ENCODE measurements around the gene SIPA1L3.
"Not testable (repeated sequence)": the region's sequence is repeated elsewhere in the genome, so short reads cannot be mapped to it uniquely, and the experiment has no call there.

The SIPA1L3 gene

DNA sequence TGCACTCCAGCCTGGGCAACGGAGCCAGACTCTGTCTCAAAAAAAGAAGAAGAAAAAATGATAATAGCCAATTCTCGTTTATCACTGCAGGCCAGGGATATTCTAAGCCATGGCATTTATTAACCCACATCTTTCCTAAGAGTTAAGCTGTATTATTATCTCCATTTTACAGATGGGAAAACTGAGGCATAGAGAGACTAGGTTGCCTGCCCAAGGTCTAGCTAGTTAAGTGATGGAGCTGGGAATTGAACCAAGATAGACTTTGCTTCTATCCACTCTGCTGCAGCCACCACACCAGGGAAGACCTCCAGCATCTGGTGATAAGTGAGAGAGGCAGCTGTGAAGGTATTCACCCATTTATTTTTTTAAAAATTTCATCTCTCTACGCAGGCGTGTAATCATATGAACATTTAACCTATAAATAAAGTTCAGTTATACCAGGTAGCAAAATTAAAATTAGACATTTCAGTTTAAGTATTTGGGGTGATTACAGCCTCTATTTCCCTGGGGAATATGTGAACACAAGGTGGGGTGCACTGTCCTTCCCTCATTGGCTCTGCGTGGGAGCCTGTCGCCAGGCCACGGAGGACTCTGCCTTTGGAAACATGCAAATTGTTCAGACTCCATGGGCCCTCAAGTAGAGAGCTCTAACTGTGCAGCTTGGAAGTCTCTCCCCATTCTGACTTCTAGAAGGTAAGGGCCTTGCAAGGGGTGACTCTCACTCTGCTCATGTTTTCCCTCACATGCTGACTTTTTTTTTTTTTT, 157.8 kb downstream of the SIPA1L3 start:
- in situ Hi-C loops (cut with MboI; ENCODE audit: low pct_unique_long_range_greater_than_20kb, low sequenced_read_pairs, unreplicated experiment), result no loop called here
- TF ChIP-seq, protein P1, sequence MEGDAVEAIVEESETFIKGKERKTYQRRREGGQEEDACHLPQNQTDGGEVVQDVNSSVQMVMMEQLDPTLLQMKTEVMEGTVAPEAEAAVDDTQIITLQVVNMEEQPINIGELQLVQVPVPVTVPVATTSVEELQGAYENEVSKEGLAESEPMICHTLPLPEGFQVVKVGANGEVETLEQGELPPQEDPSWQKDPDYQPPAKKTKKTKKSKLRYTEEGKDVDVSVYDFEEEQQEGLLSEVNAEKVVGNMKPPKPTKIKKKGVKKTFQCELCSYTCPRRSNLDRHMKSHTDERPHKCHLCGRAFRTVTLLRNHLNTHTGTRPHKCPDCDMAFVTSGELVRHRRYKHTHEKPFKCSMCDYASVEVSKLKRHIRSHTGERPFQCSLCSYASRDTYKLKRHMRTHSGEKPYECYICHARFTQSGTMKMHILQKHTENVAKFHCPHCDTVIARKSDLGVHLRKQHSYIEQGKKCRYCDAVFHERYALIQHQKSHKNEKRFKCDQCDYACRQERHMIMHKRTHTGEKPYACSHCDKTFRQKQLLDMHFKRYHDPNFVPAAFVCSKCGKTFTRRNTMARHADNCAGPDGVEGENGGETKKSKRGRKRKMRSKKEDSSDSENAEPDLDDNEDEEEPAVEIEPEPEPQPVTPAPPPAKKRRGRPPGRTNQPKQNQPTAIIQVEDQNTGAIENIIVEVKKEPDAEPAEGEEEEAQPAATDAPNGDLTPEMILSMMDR (IDR thresholded peaks at IDR 0.05; ENCODE audit: extremely low read depth, insufficient read depth, missing control alignments), result no peak
- no peak for DNase-seq (ENCODE audit: low spot score)

DNA sequence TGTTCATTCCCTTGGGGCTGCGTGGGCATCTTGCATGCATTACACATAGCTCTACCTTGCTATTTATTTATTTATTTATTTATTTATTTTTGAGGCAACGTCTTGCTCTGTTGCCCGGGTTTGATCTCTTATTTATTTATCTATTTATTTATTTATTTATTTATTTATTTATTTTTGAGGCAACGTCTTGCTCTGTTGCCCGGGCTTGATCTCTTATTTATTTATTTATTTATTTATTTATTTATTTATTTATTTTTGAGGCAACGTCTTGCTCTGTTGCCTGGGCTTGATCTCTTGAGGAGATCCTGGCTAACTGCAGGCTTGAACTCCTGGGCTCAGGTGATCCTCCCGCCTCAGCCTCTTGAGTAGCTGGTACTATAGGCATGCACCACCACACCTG, 158.8 kb downstream of the SIPA1L3 start:
- DNase-seq (ENCODE audit: low spot score); in situ Hi-C loops (cut with MboI; ENCODE audit: low pct_unique_long_range_greater_than_20kb, low sequenced_read_pairs, unreplicated experiment): not testable (repeated sequence)

DNA sequence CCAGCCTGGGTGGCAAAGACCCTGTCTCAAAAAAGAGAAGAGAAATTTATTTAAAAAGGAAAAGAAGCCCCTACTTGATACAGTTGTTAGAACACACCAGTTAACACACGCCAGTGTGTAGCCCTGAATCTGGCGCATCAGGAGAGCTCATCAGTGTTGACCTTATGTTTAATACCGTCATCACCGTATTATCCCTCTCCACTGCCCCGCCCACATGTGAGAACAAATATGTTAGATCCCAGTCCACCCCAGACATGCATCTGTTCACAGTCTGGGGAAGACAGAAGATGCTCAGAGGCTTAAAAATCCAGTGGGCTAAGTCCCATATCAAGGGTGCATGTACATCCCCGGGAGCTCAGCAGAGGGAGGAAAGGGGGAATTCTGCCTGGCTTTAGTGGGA, 161.8 kb downstream of the SIPA1L3 start:
- in situ Hi-C loops (cut with MboI; ENCODE audit: low pct_unique_long_range_greater_than_20kb, low sequenced_read_pairs, unreplicated experiment), result no loop called here
- no peak for DNase-seq (ENCODE audit: low spot score)
- TF ChIP-seq, protein P1 (IDR thresholded peaks at IDR 0.05; ENCODE audit: extremely low read depth, insufficient read depth, missing control alignments), result no peak

DNA sequence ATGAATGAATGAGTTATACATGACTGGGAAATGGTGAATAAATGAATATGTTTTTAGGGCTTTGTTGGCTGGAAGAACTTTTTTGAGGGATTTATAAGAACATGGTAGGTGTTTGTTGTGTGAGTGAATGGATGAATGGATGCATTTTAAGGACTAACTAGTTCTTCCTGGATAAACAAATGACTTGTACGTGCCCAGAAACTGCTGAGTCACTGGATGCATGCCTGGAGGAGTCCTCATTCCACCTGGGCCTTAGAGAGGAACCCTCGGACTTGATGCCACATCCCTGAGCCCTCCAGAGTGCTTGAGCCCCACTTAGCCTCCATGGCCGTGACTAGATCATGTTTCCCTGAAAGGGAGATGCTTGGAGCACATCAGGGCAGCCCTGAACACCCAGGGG, 163.6 kb downstream of the SIPA1L3 start:
- in situ Hi-C loops (cut with MboI; ENCODE audit: low pct_unique_long_range_greater_than_20kb, low sequenced_read_pairs, unreplicated experiment), result no loop called here
- no peak for DNase-seq (ENCODE audit: low spot score)
- TF ChIP-seq, protein P1 (IDR thresholded peaks at IDR 0.05; ENCODE audit: extremely low read depth, insufficient read depth, missing control alignments), result no peak

DNA sequence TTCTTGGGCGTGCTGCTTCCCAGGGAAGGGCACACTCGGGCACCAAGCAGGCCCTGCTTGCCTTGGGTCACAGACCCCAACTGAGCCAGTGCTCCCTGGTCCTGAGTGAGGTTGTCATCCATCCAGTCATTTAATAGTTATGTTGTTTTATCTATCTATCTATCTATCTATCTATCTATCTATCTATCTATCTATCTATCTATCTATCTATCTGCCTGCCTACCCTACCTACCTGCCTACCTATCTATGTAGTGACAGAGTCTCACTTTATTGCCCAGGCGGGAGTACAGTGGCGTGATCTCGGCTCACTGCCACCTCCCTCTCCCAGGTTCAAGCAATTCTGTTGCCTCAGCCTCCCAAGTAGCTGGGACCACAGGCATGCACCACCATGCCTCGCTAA, 164.0 kb downstream of the SIPA1L3 start:
- DNase-seq (ENCODE audit: low spot score); in situ Hi-C loops (cut with MboI; ENCODE audit: low pct_unique_long_range_greater_than_20kb, low sequenced_read_pairs, unreplicated experiment): not testable (repeated sequence)

DNA sequence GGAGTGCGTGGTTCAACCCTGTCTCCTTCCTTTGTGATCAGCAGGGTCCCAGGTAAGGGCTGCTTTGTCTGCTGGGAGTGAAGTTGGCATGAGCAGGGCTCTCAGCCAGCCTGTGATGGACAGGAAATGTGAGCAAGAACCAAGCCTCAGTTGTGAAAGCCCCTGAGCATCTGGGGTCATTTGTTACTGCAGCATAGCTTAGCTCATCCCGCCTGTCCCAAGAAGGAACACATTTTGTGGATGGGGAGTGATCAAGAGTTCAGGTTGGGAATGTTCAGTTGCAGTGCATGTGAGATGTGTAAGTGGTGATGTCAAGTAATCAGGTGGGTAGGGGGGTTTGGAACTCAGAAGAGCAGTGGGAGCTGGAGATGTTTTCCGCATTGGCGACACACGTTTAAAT, 164.6 kb downstream of the SIPA1L3 start:
- no peak for DNase-seq (ENCODE audit: low spot score)
- in situ Hi-C loops (cut with MboI; ENCODE audit: low pct_unique_long_range_greater_than_20kb, low sequenced_read_pairs, unreplicated experiment), result no loop called here
- TF ChIP-seq, protein P1 (IDR thresholded peaks at IDR 0.05; ENCODE audit: extremely low read depth, insufficient read depth, missing control alignments), result no peak

DNA sequence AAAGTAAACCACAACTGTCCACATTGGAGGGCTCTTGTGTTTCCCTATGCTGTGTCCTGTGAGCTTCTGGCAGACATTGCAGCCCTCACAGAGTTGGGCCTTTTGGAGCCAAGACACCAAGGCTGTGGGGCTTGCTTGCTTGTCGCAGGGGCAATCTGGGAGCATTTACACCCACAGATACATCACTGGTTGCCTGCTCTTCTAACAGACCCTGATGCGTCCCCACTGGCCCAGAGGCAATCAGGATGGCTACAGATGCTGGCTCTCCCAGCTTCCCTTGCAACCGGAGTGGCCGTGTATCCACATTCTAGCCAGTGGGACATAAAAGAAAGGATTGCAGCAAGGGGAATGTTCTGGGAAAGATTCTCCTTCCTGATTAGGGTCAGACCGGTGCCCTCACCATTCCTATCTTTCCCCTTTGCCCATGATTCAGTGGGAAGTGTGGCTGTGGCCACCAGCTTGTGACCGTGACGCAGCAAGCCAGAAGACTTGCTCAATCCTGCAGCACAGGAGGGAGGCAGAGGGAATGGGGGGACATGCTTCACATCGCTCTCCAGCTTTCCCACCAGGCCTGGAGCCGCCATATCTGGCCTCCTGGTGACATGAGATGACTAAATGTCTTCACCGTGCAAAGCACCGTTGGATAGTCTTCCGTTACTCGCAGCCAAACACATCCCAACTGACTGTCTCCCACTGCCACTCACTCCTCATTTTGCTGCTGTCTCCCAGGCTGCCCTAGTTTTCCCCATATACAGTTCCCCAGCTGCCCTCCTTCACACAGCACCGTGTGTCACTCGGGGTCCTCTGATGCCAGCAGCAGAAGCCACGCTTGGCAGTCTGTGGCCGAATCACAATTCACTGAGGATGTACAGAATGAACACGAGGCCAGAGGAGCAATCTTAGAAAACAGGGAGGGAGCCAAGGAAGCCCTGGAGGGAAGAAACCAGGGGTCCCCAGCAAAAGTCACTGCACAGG, 166.1 kb downstream of the SIPA1L3 start:
- in situ Hi-C loops (cut with MboI; ENCODE audit: low pct_unique_long_range_greater_than_20kb, low sequenced_read_pairs, unreplicated experiment), result no loop called here
- DNase-seq (ENCODE audit: low spot score), result no peak
- TF ChIP-seq, protein P1 (IDR thresholded peaks at IDR 0.05; ENCODE audit: extremely low read depth, insufficient read depth, missing control alignments), result no peak

Measured in GM13977 (cell line).